NOMO-1 treated with dmso at 0.1 percent for 144 hours (cell line): ENCODE measurements around the gene GPR6.

Experiments used
- DNase-seq: peaks from one replicate; lab custom pipeline; 2025; ENCODE audit not compliant: unreplicated experiment; lab: John Stamatoyannopoulos, UW

The GPR6 gene

DNA sequence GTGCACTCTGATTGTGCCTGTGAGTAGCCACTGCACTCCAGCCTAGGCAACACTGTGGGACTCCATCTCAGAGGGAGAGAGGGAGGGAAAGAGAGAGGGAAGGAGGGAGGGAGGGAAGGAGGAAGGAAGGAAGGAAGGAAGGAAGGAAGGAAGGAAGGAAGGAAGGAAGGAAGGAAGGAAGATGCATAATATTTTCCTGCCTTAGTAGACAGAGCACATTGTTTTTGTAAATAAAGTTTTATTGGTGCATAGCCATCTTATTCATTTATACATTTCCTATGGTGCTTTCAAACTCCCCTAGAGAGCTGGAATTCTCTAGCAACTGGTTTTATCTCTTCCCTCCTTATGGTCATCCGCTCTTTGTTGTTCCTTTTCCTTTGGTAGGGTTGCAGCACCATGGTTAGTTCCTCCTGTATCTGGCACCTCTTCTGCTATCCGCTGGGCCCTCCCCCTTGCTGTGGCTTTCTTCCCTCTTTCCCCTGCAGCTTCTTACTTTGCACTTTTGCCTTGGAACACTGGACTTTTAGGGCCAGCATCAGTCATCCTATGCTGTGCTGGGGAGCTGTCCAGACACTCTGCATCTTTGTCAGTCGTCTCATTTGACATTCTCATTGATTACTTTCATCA, 20.2 kb downstream of the GPR6 start:
- no peak for DNase-seq

DNA sequence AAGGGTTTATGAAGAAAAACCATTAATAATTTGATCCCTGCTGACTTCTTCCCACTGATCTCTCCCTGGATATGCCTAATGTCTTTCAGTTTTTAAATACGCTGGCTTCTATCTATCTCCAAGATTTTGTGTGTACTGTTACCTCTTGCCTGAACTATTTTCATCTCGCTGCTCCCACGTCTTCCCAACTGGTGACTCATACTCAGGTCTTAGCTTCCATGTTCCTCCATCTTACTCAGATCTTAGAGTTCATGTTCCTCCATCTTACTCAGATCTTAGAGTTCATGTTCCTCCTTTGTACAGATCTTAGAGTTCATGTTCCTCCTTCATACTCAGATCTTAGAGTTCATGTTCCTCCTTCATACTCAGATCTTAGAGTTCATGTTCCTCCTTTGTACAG, 21.6 kb downstream of the GPR6 start:
- DNase-seq = no peak

DNA sequence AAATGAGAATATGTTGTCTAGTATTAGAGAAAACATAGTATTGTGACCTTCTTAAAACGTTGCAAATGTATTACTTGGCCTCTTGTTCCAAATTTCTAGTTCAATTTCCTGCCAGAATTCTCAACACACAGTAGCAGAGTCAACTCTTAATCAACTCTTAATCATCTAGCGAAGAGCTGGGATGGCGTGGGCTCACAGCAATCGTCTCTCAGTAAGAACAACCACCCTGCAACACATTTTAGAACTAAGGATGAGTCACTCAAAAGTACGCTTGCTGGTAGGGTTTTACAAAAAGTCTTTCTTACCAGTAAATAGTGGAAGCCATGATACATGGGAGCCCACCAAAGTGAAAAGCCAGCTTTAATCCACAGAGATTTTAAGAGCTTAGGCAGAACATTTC, 24.6 kb downstream of the GPR6 start:
- no peak for DNase-seq

DNA sequence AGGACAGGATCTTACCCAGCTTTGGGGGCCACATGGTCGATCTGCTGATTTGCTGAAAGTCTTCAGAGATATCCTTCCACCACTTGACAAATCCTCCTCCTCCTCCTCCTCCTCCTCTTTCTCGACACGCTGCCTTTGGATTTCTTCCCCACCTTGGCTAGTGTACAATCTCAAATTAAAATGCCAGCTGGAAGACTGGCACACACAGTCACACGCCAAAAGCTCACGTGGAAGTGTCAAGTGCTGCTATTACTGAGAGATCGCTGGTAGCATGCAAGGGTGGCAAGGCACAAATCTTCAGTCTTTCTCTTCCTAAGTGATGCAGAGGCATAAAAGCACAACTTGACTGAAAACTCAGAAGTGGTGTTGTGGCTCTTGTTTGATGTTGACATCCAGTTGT, 35.3 kb downstream of the GPR6 start:
- no peak for DNase-seq

DNA sequence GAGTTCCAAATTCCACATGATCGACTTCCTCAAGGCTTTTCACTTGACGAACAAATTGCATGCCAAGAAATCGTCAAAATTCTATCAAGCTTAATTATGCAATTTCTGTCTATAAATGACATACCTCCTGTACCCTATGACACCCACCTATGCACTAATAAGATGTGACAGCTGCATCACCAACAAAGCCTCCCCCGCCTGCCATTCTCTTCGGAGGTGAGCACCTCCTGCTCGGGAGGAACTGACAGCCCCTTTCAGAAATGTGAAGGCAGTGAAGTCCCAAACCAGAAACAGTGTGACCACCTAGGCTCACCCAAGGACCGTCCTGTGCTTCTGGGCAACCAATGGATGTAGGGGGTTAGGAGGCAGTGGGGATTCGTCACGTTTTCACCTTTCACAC, 37.1 kb downstream of the GPR6 start:
- DNase-seq = no peak

DNA sequence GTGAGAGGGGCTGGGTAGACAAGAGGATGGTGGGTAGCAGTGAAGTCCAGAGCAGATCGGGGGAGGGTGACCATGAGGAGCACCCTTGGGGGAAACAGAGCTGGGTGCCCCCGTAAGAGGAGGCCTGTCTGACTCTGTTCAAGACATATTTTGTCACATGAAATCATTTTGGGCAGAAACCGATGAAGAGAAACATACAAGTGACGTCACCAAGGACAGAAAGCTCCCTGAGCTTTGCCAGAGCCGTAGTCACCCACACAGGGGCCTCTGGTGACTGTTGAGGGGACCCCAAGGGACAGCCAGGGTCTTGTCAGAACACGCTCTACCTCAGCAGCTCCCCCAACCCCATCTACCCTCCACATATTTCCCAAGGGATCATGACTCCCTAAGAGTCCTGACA, 39.2 kb downstream of the GPR6 start:
- DNase-seq = no peak

DNA sequence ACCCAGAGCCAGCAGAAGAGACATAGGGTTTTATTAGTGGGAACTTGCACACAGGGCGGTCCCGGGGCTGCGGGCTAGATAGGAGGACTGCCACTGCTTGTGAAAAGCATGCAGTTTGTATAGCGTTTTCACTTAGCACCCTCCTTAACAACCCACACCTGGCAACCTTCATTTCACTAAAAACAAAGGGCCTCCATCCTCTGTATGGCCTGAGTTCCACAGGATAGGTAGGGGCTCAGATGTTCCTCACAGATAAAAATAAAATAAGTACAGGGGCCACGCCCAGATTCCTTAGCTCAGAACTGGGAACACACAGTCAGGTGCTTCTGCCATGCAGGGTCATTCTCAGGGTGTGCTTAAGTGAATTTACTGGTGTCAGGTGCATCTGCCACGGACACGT, 39.8 kb downstream of the GPR6 start:
- DNase-seq = no peak

DNA sequence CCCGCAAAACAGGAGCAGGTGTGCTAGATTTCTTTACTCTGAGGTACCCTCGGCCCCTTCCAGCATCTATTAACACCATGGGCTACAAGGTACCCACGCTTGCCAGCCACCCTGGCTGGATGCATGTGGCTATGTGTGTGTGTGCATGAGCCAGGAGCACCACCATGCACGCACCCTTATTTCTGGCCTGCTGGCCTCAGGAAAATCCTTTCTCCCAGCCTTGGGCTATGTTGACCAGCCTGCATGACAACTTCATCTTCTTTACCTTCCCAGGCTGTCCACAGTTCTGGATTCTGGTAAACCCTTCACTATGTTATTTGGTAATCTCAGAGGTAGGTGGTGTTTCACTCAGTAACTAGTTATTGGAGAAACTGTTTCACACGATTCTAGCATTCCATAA, 40.4 kb downstream of the GPR6 start:
- no peak for DNase-seq

DNA sequence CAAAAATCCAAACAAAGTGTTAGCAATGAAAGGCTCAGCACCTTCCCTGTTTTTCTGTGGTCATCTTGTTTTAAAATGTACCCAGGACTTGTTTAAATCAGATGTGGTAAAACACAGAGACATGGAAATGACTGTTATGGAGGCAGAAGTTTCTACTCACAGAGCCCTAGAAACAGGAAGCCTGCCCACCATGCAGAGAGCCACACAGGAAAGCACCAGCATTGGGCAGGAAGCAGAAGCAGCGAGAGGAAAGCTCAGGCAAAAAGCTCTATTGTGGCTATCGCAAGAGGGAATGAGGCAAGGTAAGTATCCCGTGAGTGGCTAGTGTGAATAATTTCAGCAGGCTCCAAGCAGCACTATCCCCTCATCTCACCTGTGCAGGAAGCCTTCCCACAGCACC, 42.8 kb downstream of the GPR6 start:
- DNase-seq = no peak

DNA sequence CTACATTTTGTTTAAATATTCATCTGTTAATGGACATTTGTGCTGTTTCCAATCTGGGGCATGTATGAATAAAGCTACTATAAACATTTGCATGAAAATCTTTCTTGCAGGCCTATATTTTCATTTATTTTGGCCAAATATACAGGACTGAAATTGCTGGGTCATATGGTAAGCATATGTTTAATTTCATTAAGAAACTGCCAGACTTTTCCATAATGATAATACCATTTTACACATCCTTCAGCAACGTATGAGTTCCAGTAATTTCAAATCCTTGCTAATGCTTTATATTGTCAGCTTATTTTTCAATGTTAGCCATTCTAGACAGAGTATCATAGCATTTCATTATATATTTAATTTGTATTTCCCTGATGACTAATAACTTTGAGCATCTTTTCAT, 51.0 kb downstream of the GPR6 start:
- no peak for DNase-seq
